Left renal cortex interstitium (tissue), 4 donors: ENCODE results near the gene ANGPT4. TPM values are rescaled to one million over a fixed set of nuclear protein-coding genes. Genes with fewer than 3 reads are reported as not detected.
"Not testable (repeated sequence)": the region's sequence is repeated elsewhere in the genome, so short reads cannot be mapped to it uniquely, and the experiment has no call there.

ENCODE experiments used
- DNase-seq, 4 donors: peaks; one replicate each; pipeline ENCODE4 v3.0.0-alpha.2; 2013; ENCODE audit warnings: low read depth in 4 of 4, low spot score in 2 of 4, missing footprints in 1 of 4
- polyA plus RNA-seq, 4 donors: library from polyadenylated mRNA; unstranded; fragments of 120-200 nt; gene quantifications; one replicate each; pipeline ENCODE4 v1.2.1, GENCODE V29; 2013; ENCODE audit not compliant: insufficient read length in 4 of 4

The ANGPT4 gene
- polyA plus RNA-seq, 4 donors = 0.17 to 0.40 (median 0.25) TPM

DNA sequence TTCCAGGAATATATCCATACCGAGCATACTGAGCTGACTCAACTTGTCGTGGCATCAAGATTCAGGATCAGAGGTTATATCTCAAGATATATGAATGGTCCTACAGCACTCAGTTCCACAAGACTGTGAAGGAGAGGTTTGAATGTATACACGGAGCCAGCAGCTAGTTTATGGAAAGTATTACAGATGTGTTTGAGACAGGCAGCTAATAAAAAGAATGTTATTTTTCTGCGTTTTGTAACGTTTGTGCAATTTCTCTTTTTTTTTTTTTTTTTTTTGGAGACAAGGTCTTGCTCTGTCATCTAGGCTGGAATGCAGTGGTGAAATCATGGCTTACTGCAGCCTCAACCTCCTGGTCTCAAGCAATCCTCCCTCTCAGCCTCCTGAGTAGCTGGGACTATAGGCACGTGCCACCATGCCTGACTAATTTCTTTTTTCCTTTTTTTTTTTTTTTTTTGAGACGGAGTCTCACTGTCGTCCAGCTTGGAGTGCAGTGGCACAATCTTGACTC, 86.1 kb downstream of the ANGPT4 start:
- no peak for DNase-seq

- no peak for DNase-seq
Observed at GRCh38 chr20:829551-829950, 86.6 kb downstream of the ANGPT4 start.

DNA sequence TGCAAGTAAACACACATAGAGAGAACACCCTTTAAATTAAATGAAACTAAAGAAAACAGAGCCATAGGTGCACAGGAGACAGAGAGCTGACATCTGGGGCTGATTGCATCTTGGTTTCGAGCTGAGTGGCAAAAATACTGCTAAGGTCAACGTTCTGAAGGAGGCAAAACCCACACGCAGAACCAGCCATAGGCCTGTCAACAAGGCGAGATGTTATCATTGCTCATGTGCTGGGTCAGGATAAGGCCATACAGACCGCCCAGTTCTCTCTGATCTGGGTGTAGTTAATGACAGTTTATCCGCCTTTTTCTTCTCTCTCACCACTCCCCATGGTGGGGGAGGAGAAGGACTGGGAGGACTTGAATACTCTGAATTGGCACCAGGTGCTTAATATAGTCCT, 87.1 kb downstream of the ANGPT4 start:
- no peak for DNase-seq

GRCh38 chr20:827981-828380, 88.2 kb downstream of the ANGPT4 start:
- DNase-seq = not testable (repeated sequence)

- DNase-seq = no peak
Observed at GRCh38 chr20:826695-827323, 89.3 kb downstream of the ANGPT4 start.

DNA sequence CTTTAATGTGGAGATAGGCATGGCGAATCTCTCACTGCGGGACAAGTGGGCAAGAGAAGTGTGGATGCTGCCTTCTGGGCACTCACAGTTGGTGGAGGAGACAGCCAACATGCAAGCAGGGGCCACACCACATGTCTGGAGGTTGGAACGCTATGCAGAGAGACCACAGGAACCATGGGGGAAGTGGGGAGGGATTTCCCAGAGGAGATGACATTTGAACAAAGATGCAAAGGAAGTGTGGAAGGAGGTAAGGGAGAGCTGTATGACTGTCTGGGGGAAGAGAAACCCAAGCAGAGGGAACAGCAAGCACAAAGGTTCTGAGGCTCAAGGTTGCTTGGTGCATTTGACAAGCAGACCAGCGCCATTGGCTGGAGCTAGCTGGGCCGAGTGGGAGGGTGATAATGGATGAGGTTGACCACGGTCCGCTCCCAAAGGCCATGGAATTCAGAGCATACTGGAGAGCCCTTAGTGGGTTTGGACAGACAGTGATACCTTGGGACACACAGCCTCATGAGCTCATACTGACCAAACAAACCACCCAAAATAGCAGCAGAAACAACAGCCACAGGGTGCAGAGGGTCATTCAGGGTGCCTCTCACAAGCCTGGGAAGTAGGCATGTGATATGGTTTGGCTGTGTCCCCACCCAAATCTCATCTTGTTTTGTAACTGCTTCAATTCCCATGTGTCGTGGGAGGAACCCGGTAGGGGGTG, 90.3 kb downstream of the ANGPT4 start:
- DNase-seq = no peak

- no peak for DNase-seq
Observed at GRCh38 chr20:824916-825315, 91.2 kb downstream of the ANGPT4 start.

DNA sequence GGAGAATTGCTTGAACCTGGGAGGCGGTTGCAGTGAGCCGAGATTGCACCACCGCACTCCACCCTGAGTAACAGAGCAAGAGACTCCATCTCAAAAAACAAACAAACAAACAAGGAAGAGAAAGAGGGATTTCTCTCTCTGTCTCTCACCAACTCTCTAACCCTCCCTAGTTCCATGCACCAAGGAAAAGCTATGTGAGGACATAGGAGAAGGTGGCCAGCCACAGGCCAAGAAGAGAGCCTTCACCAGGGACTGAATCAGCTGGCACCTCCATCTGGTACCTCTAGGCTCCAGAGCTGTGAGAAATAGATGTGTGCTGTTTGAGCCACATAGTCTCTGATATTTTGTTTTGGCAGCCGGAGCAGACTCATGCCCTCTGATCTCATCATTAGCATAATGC, 91.6 kb downstream of the ANGPT4 start:
- no peak for DNase-seq

DNA sequence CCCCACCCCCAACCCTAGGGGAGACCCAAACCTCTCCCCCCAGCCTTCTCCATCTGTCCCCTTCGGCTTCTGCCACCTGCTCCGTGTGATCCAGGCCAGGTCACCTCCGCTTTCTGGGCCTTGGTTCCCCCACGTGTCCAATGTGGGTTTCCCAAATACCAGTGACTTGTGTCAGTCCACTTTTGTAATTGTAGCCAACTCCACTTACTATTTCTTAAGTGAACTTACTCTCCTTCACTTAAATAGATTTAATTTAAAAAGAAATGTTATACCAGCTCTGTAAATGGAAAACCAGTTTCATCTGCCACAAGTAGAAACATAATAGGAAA, 92.6 kb downstream of the ANGPT4 start:
- DNase-seq = no peak

GRCh38 chr20:822651-823573, 93.2 kb downstream of the ANGPT4 start:
- no peak for DNase-seq

DNA sequence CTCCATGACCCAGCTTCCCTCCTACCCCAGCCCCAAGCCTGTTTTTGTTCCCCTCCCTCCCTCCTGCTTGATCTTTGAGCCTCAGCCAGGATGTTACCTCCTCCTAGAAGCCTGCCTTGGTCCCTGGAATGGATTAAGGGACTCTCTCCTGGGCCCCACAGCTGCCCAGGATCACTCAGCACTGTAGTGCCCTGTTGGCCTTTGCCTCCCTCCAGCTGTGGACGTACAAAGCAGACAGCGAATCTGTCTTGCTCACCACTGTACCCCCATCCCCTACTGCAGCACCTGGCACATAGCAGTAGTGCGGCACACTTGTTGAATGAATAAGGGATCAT, 94.4 kb downstream of the ANGPT4 start:
- no peak for DNase-seq

- DNase-seq = no peak
Observed at GRCh38 chr20:821046-821730, 94.9 kb downstream of the ANGPT4 start.

DNA sequence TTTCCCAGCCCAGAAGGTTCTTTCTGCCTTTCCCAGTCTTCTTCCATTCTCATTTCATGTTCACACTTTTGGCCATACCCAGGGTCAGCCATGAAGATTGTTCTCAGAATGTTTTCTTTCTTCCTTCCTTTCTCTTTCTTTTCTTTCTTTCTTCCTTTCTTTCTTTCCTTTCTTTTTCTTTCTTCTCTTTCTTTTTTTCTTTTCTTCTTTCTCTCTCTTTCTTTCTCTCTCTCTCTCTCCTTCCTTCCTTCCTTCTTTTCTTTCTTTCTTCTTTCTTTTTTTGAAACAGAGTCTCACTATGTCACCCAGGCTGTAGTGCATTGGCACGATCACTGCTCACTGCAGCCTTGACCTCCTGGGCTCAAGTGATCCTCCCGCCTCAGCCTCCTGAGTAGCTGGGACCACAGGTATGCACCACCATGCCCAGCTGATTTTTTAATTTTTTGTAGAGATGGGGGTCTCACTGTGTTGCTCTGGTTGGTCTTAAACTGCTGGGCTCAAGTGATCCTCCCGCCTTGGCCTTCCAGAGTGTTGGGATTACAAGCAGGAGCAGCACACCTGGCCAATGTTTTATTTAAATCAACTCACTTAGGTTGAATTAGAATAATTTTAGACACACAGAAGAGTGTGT, 95.7 kb downstream of the ANGPT4 start:
- no peak for DNase-seq

Other genes with a start within 250 kb of the ANGPT4 start
- under 1 TPM in 3 of 4 donors, not detected in 1; 0.07 to 0.17 (median 0.08) TPM for gene SCRT2, start 240.5 kb downstream of the ANGPT4 start, polyA plus RNA-seq
- gene SLC52A3, start 147.8 kb downstream of the ANGPT4 start, polyA plus RNA-seq = 1 to 10 TPM; 3.4 to 6.6 (median 4.2) TPM
- 10 to 100 TPM in 2 of 4 donors, 1 to 10 TPM in 2; 6.5 to 13.1 (median 9.7) TPM for gene FAM110A, start 82.6 kb downstream of the ANGPT4 start, polyA plus RNA-seq
- gene RSPO4, start 86.0 kb upstream of the ANGPT4 start, polyA plus RNA-seq = 1 to 10 TPM in 3 of 4 donors, under 1 TPM in 1; 0.93 to 2.6 (median 1.7) TPM
- 100 to 1,000 TPM; 115 to 147 (median 130) TPM for gene PSMF1, start 202.3 kb upstream of the ANGPT4 start, polyA plus RNA-seq